H9 (cell line): ENCODE measurements around the gene MPZL3. TPM values are rescaled to one million over a fixed set of nuclear protein-coding genes. Genes with fewer than 3 reads are reported as not detected.

ENCODE experiments used
- DNase-seq: peaks from one replicate; pipeline ENCODE4 v3.0.0-alpha.2; 2017
- H2AFZ ChIP-seq: one replicate; pipeline ENCODE4 v1.6.1; 2013; ENCODE audit warnings: mild to moderate bottlenecking, low read length, control low read depth, moderate library complexity
- H2AK5ac ChIP-seq: 2 replicates; pipeline ENCODE4 v1.6.1; 2013; ENCODE audit warnings: low read length, control low read depth, mixed read lengths; ENCODE audit not compliant: insufficient read length
- H2BK120ac ChIP-seq: one replicate; pipeline ENCODE4 v1.6.1; 2013; ENCODE audit warnings: low read depth, mild to moderate bottlenecking, low read length, control low read depth, inconsistent platforms; ENCODE audit not compliant: poor library complexity, severe bottlenecking
- H2BK12ac ChIP-seq: 2 replicates; pipeline ENCODE4 v1.6.1; 2013; ENCODE audit warnings: low read length, control low read depth, mixed read lengths, low read depth; ENCODE audit not compliant: insufficient read length
- H2BK15ac ChIP-seq: 2 replicates; pipeline ENCODE4 v1.6.1; 2013; ENCODE audit warnings: low read depth, low read length, control low read depth
- H2BK20ac ChIP-seq: one replicate; pipeline ENCODE4 v1.6.1; 2013; ENCODE audit warnings: low read depth, mild to moderate bottlenecking, low read length, control low read depth, inconsistent platforms; ENCODE audit not compliant: poor library complexity, severe bottlenecking
- H2BK5ac ChIP-seq: 2 replicates; pipeline ENCODE4 v1.6.1; 2013; ENCODE audit warnings: low read length, control low read depth, mixed read lengths; ENCODE audit not compliant: insufficient read length
- H3K14ac ChIP-seq: 2 replicates; pipeline ENCODE4 v1.6.1; 2013; ENCODE audit warnings: low read length, control low read depth; ENCODE audit not compliant: insufficient read depth
- H3K18ac ChIP-seq: 2 replicates; pipeline ENCODE4 v1.6.1; 2013; ENCODE audit warnings: low read depth, mild to moderate bottlenecking, mixed read lengths, low read length, control low read depth; ENCODE audit not compliant: insufficient read length
- H3K23ac ChIP-seq: 2 replicates; pipeline ENCODE4 v1.6.1; 2013; ENCODE audit warnings: low read length, control low read depth, mixed read lengths, low read depth; ENCODE audit not compliant: insufficient read length
- H3K23me2 ChIP-seq: 2 replicates; pipeline ENCODE4 v1.6.1; 2013; ENCODE audit warnings: low read depth, mild to moderate bottlenecking, mixed read lengths, low read length, control low read depth; ENCODE audit not compliant: insufficient read length, poor library complexity, severe bottlenecking
- H3K27ac ChIP-seq: 2 replicates; pipeline ENCODE4 v1.5.1; 2013; ENCODE audit warnings: low read length, control low read depth, mixed read lengths, low read depth; ENCODE audit not compliant: insufficient read length
- H3K27me3 ChIP-seq: 2 replicates; pipeline ENCODE4 v1.6.1; 2013; ENCODE audit warnings: low read length, control low read depth, inconsistent platforms; ENCODE audit not compliant: insufficient read depth
- H3K4ac ChIP-seq: 2 replicates; pipeline ENCODE4 v1.6.1; 2013; ENCODE audit warnings: low read depth, mild to moderate bottlenecking, control low read depth, inconsistent platforms, low read length, moderate library complexity
- H3K4me1 ChIP-seq: 2 replicates; pipeline ENCODE4 v1.6.1; 2013; ENCODE audit warnings: low read length, control low read depth, inconsistent platforms; ENCODE audit not compliant: insufficient read depth
- H3K4me2 ChIP-seq: 2 replicates; pipeline ENCODE4 v1.6.1; 2013; ENCODE audit warnings: low read length, control low read depth, mixed read lengths; ENCODE audit not compliant: insufficient read length, insufficient read depth
- H3K56ac ChIP-seq: 2 replicates; pipeline ENCODE4 v1.6.1; 2013; ENCODE audit warnings: low read depth, mild to moderate bottlenecking, mixed read lengths, low read length, control low read depth; ENCODE audit not compliant: insufficient read length
- H3K79me1 ChIP-seq: 2 replicates; pipeline ENCODE4 v1.6.1; 2013; ENCODE audit warnings: low read depth, mild to moderate bottlenecking, moderate library complexity, low read length, control low read depth, inconsistent platforms; ENCODE audit not compliant: insufficient read depth, poor library complexity, severe bottlenecking
- H3K79me2 ChIP-seq: 2 replicates; pipeline ENCODE4 v1.6.1; 2013; ENCODE audit warnings: low read length, control low read depth, inconsistent platforms; ENCODE audit not compliant: insufficient read depth
- H3K9ac ChIP-seq: 2 replicates; pipeline ENCODE4 v1.6.1; 2013; ENCODE audit warnings: low read length, control low read depth, mixed read lengths; ENCODE audit not compliant: insufficient read length; ENCODE audit errors: extremely low read depth
- H3K9me3 ChIP-seq: one replicate; pipeline ENCODE4 v1.6.1; 2013; ENCODE audit warnings: low read depth, low read length, inconsistent platforms; ENCODE audit not compliant: control insufficient read depth
- H3T11ph ChIP-seq: one replicate; pipeline ENCODE4 v1.6.1; 2013; ENCODE audit warnings: mild to moderate bottlenecking, low read length, control low read depth, inconsistent platforms
- H4K20me1 ChIP-seq: one replicate; pipeline ENCODE4 v1.6.1; 2013; ENCODE audit not compliant: control insufficient read depth, insufficient read length, insufficient read depth
- H4K5ac ChIP-seq: 2 replicates; pipeline ENCODE4 v1.6.1; 2013; ENCODE audit warnings: low read depth, mild to moderate bottlenecking, mixed read lengths, low read length, control low read depth; ENCODE audit not compliant: insufficient read length
- H4K8ac ChIP-seq: replicated peaks from 2 replicates; pipeline ENCODE4 v1.6.1; 2013; ENCODE audit warnings: low read length, control low read depth, mixed read lengths, low read depth; ENCODE audit not compliant: insufficient read length
- H4K91ac ChIP-seq: 2 replicates; pipeline ENCODE4 v1.6.1; 2013; ENCODE audit warnings: low read depth, mild to moderate bottlenecking, moderate library complexity, mixed read lengths, low read length, control low read depth; ENCODE audit not compliant: insufficient read length
- H3K27ac Mint-ChIP-seq, 3 experiments: 2 replicates in 2 of 3; 3 replicates in 1 of 3; pipeline ENCODE4 v1.8.0; 2020 to 2021; ENCODE audit warnings: mixed read lengths in 3 of 3, mild to moderate bottlenecking in 1 of 3, moderate library complexity in 1 of 3
- H3K27me3 Mint-ChIP-seq: 2 replicates; pipeline ENCODE4 v1.8.0; 2021; ENCODE audit warnings: low read depth, mild to moderate bottlenecking, moderate library complexity, mixed read lengths
- H3K36me3 Mint-ChIP-seq, 3 experiments: 2 replicates in 2 of 3; 3 replicates in 1 of 3; pipeline ENCODE4 v1.8.0; 2020 to 2021; ENCODE audit warnings: low read depth in 3 of 3, mixed read lengths in 3 of 3; ENCODE audit not compliant: insufficient read depth in 1 of 3
- H3K4me1 Mint-ChIP-seq, 2 experiments: 2 replicates each; pipeline ENCODE4 v1.8.0; 2020; ENCODE audit warnings: mixed read lengths in 2 of 2
- H3K4me3 Mint-ChIP-seq, 2 experiments: 2 replicates in 1 of 2; 3 replicates in 1 of 2; pipeline ENCODE4 v1.8.0; 2020 to 2021; ENCODE audit warnings: mild to moderate bottlenecking in 2 of 2, mixed read lengths in 2 of 2, moderate library complexity in 1 of 2
- H3K9me3 Mint-ChIP-seq, 2 experiments: 2 replicates in 1 of 2; 3 replicates in 1 of 2; pipeline ENCODE4 v1.8.0; 2020; ENCODE audit warnings: mild to moderate bottlenecking in 2 of 2, mixed read lengths in 2 of 2, moderate library complexity in 1 of 2
- CTCF ChIP-seq: fragments of 200-600 bp; sonication (generic); conservative IDR thresholded peaks from 3 replicates; pipeline ENCODE4 v1.8.0; 2021; ENCODE audit warnings: antibody characterized with exemption, mild to moderate bottlenecking
- WGBS: extraction: QIAGEN DNeasy Blood & Tissue Kit; methylation state at CpG from one replicate; pipeline ENCODE4 v1.1.7; 2013; ENCODE audit warnings: missing lambda C conversion rate, low lambda C conversion rate, mixed read lengths; ENCODE audit not compliant: insufficient read length; ENCODE audit errors: extremely low coverage; 5-methylcytosine and 5-hydroxymethylcytosine counted together
- total RNA-seq: library from RNA; stranded (reverse); gene quantifications from 2 replicates; pipeline ENCODE4 v1.2.1, GENCODE V29; 2021

Gene MPZL3
- total RNA-seq, 1 experiment from 2014 or later = 2.6 TPM

GRCh38 chr11:118276422-118276821, 24.3 kb upstream of the MPZL3 start:
- no peak overlapping the region for H4K8ac ChIP-seq
- no peak overlapping the region for H2BK5ac ChIP-seq
- no peak overlapping the region for H2BK12ac ChIP-seq
- no CpG with 5 or more reads among the region's 1 CpG for WGBS
- H2BK120ac ChIP-seq = no peak overlapping the region
- no peaks in the 10 kb centered on the region for H3K9me3 ChIP-seq
- no peak overlapping the region for H3K14ac ChIP-seq
- H3K4me3 Mint-ChIP-seq = no peak overlapping the region
- no peak overlapping the region for H2BK15ac ChIP-seq
- no peak overlapping the region for H2AK5ac ChIP-seq
- TF ChIP-seq CTCF = no peak
- no peak overlapping the region for H4K5ac ChIP-seq
- H2BK20ac ChIP-seq = no peak overlapping the region
- no peaks in the 10 kb centered on the region for H3K27me3 ChIP-seq
- H3K4me1 Mint-ChIP-seq = peaks cover 4 to 7% of the 10 kb centered on the region in 2 experiments
- no peak overlapping the region for H4K91ac ChIP-seq
- no peaks in the 10 kb centered on the region for H3K9me3 Mint-ChIP-seq
- H3K79me2 ChIP-seq = no peaks in the 10 kb centered on the region
- no peak overlapping the region for H2AFZ ChIP-seq
- no peak overlapping the region for H3K18ac ChIP-seq
- H3K4ac ChIP-seq = no peak overlapping the region
- H3K36me3 Mint-ChIP-seq = no peaks in the 10 kb centered on the region
- no peaks in the 10 kb centered on the region for H4K20me1 ChIP-seq
- no peak overlapping the region for H3K23ac ChIP-seq
- H3K56ac ChIP-seq = no peak overlapping the region
- no peaks in the 10 kb centered on the region for H3K23me2 ChIP-seq
- H3T11ph ChIP-seq = no peak overlapping the region
- H3K79me1 ChIP-seq = no peaks in the 10 kb centered on the region
- DNase-seq = no peak
- H3K27me3 Mint-ChIP-seq = peaks cover 21% of the 10 kb centered on the region
- H3K4me1 ChIP-seq = no peaks in the 10 kb centered on the region
- no peak overlapping the region for H3K9ac ChIP-seq
- H3K4me2 ChIP-seq = no peak overlapping the region
- H3K27ac Mint-ChIP-seq = no peak overlapping the region
- H3K27ac ChIP-seq = no peak overlapping the region
